ENCODE results near the gene PEX13.

Gene PEX13

DNA sequence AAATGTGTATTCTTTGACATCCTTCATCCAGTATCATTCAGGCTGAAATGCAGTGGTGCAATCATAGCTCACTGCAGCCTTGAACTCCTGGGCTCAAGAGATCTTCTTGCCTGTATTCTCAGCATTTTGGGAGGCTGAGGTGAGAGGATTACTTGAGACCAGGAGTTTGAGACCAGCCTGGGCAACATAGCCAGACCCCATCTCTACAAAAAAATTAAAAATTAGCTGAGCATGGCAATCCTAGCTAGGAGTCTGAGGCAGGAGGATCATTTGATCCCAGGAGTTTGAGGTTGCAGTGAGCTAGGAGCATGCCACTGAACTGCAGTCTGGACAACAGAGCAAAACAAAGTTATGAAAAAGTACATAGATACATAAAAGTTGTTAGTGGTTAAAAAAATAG, 72.3 kb downstream of the PEX13 start:
- DNase-seq: no peak

DNA sequence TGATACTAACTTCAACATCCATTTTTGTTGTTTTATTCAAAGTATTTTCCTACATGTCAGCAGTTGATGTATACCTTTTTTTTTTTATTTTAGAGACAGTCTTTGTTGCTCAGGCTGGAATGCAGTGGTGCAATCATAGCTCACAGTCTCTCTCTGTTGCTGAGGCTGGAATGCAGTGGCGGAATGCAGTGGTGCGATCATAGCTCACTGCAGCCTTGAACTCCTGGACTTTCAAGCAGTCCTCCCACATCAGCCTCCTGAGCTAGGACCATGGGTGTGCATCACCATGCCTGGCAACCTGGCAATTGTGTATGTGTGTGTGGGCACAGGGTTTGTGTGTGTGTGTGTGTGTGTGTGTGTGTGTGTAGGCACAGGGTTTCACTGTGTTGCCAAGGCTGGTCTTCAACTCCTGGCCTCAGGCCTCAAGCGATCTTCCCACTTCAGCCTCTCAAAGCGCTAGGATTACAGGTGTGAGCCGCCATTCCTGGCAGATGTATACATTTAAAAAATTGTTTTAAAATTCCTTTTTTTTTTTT, 72.9 kb downstream of the PEX13 start:
- no peak for DNase-seq

DNA sequence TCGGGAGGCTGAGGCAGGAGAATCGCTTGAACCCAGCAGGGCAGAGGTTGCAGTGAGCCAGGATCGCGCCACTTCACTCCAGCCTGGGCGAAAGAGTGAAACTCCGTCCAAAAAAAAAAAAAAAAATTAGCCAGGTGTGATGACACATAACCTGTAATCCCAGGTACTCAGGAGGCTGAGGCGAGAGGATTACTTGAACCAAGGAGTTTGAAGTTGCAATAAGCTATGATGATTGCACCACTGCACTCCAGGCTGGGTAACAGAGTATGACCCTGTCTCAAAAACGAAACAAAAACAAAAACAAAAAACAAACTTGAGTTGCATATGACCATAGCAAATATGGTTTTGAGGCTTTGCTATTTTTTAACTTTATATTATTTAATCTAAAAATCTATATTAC, 74.0 kb downstream of the PEX13 start:
- no peak for DNase-seq

DNA sequence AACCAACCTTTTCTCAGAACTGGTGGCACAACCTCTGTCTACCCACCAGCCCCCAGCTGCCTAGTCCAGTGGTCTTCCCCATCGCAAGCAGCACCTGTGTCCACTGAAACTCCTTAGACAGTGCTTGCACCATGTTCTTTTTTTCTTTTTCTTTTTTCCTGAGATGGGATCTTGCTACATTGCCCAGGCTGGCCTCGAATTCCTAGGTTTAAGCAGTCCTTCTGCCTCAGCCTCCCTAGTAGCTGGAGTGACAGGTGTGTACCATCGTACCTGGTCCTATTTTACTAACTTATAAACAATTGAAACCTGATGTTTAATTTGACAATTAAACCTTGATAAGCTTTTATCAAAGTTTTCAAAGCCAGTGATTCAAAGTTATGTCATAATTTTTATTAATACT, 78.9 kb downstream of the PEX13 start:
- DNase-seq: no peak

DNA sequence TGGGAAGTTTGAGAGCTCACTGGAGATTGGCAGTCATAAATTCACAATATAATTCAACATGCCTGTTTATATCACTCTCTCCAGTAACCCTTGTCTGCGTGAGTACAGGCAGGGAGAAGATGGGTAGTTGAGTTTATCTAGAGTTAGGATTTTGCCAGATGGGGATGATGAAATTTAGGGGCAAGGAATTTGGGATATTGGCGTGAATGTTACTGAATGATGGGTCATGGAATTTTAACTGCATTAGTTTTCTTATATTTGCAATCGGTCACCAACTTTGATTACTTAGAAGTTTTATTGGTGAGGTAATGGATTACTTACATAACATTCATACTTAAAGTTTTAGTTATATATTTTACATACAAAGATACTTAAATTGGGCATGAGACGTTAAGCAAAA, 83.3 kb downstream of the PEX13 start:
- DNase-seq: no peak

Data from DMS153 (cell line).